T-helper 9 cell (primary cell): ENCODE results near the gene C2.
"Not testable (repeated sequence)": the region's sequence is repeated elsewhere in the genome, so short reads cannot be mapped to it uniquely, and the experiment has no call there.

Experiments used
- DNase-seq: peaks from one replicate; pipeline ENCODE4 v3.0.0-alpha.2; 2020

C2 gene

DNA sequence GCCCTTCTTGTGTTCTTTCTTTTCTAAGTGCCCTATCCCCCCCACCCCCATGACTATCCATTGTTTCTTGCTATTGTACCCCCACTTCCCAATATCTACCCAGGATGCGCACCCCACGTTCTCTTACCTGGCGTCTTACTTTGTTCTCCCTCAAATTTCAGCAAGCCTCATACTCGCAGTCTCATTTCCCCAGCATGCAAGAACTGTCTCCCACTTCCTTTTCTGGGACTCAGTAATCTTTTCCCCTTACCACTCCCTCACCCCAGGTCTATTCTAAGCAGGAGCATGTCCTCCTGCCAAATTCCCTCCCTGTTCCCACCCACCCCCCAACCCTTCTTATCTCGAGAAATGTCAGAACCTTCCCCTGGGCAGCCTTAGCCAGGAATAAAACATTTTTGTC lies 28.3 kb upstream of the C2 start:
- DNase-seq = no peak

DNA sequence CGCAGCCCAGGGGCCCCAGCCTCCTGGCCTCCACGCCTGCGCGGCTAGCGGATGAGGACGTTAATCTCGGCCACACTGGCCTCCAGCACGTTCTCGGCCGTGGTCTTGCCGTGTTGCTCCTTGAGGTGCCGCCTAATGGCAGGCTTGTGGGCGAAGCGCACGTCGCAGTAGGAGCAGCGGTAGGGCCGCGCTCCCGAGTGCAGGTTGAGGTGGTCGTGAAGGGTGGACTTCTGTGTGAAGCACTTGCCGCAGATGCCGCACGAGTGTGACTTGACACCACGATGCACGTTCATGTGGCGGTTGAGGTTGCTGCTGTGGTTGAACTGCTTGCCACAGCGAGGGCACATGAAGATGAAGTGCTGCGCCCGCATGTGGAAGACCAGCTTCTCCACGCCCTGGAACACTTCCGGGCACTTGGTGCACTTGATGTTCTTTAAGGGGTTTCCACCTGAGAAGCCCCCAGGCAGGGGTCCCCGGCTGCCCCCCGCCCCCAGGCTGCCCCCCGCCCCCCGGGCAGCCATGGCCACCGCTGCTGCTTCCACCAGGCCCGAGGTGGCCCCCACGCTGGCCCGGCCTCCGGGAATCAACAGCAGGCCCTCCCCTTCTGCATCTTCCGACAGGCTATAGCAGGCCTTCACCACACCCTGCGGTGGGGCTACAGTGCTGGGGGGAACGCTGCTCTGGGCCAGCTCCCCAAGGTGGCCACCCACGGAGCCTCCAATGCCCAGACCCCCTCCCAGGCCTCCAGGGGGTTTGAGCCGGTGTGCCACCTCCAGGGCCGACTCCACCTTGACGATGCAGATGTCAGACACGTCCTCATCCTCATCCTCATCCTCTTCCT lies 27.4 kb upstream of the C2 start:
- DNase-seq = no peak

GRCh38 chr6:31900917-31901414 lies 26.6 kb upstream of the C2 start:
- no peak for DNase-seq

DNA sequence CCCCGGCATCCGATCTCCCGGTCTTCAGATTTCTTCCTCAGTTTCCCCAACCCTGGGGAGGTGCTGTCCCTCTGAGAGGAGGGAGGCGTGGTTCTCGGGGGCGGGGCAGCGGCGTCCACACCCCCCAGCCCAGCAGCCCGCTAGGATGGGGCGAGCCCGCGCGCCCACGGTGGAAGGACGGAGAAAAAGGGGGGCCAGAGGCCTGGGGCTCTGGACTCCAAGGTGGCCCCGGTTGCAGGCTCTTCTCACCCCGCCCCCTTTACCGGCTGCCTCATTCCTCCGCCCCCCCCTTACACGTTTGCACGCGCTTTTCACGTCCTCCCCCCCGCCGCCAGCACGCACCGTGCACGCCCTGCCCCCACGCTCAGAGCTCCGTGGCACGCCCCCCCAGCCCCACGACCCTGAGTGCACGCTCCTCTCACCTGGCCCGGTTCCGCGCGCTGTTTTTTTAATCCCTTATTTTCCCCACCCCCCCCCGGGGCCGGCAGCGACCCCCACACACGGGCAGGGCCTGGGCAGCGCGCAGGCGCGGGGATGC lies 26.0 kb upstream of the C2 start:
- peak; percentile 54 for DNase-seq

- DNase-seq = peak; percentile 74
These were observed 25.4 kb upstream of the C2 start, which contains the start of gene ZBTB12 for GRCh38 chr6:31901953-31902643. Gene ZBTB12 (minus strand): TSS chr6:31902086. CDS start chr6:31901305, 781 bp downstream.

GRCh38 chr6:31903957-31904356 lies 23.6 kb upstream of the C2 start:
- no peak for DNase-seq

- no peak for DNase-seq
These were observed 22.5 kb upstream of the C2 start for GRCh38 chr6:31905041-31905440.

DNA sequence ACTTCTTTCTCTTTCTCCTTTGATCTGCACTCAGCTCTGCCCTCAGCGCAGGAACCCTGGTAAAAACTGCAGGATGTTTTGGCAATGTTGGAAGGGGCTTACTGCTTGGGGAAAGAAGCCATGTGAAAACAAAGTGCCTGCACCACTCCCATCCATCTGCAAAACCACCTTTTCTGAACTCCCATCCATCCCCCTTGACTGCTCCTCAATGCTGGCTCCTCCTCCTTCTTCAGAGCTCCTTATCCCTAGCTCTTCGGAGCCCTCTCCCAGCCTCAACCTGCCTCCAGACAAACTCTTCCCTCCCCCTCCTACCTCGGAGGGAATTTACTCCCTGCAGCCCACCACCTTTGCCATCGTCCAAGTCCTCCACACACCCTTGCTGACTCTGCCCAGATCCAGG lies 21.4 kb upstream of the C2 start:
- no peak for DNase-seq

GRCh38 chr6:31906727-31907126 lies 20.8 kb upstream of the C2 start:
- DNase-seq = not testable (repeated sequence)

DNA sequence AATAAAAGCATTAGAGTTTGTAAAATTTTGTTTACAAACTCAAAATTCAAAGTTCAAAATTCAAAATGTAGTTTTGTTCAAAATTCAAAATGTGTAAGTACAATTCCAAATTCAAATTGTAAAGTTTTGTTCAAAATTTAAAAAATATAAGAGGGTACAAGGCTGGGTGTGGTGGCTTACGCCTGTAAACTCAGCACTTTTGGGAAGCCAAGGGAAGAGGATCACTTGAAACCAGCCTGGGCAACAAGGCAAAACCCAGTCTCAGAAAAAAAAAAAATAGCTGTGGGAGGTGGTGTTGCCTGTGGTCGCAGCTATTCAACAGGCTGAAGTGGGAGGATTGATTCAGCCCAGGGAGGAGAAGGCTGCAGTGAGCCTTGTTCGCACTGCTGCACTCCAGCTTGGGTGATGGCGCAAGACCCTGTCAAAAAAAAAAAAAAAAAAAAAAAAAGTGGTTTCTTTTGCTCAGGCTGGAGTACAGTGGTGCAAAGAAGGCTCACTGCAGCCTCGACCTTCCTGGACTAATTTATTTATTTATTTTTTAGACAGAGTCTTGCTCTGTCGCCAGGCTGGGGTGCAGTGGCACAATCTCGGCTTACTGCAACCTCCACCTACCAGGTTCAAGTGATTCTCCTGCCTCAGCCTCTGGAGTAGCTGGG lies 20.2 kb upstream of the C2 start:
- DNase-seq = no peak

DNA sequence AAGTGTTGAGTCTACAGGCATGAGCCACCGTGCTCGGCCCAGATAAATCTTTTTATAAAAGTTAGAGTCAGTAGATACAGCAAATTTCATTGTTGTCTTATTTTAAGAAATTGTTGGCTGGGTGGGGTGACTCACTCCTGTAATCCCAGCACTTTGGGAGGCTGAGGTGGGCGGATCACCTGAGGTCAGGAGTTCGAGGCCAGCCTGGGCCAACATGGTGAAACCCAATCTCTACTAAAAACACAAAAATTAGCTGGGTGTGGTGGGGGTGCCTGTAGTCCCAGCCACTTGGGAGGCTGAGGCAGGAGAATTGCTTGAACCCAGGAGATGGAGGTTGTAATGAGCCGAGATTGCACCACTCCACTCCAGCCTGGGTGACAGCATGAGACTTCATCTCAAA lies 19.3 kb upstream of the C2 start:
- not testable (repeated sequence) for DNase-seq

DNA sequence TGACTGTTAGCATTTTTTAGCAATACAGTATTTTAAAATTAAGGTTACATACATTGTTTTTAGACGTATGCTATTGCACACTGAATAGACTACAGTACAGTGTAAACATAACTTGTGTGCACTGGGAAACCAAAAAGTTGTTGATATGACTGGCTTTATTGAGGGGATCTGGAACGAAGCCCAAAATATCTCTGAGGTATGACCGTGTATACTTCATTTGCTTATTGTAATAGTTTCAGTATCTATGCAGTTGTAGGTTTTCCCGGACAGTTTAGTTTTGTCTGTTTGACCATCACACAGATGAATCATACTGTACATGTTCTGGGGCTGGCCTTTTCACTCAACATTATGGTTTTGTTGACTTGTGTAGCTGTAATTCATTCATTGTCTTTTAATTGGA lies 18.7 kb upstream of the C2 start:
- DNase-seq = no peak

GRCh38 chr6:31909298-31909697 lies 18.2 kb upstream of the C2 start:
- not testable (repeated sequence) for DNase-seq

GRCh38 chr6:31911826-31912585 lies 15.5 kb upstream of the C2 start:
- DNase-seq = no peak

GRCh38 chr6:31915351-31915750 lies 12.2 kb upstream of the C2 start:
- DNase-seq = no peak

- DNase-seq = no peak
These were observed 11.8 kb upstream of the C2 start for GRCh38 chr6:31915756-31916155.

DNA sequence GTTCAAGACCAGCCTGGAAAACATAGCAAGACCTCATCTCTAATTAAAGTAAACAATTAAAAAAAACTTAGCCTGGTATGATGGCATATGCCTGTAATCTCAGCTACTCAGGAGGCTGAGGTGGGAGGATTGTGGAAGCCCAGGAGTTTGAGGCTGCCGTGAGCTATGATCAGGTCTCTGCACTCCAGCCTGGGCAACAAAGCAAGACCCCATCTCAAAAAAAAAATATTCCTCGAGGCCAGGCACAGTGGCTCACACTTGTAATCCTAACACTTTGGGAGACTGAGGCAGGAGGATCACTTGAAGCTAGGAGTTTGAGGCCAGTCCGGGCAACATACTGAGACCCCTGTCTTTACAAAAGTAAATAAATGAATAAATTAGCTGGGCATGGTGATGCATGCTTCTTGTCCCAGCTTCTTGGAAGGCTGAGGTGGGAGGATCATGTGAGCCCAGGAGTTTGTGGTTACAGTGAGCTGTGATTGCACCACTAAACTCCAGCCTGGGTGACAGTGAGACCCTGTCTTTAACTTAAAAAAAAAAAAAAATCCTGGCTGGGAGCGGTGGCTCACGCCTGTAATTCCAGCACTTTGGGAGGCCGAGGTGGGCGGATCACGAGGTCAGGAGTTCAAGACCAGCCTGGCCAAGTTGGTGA lies 9.3 kb upstream of the C2 start:
- DNase-seq = no peak

DNA sequence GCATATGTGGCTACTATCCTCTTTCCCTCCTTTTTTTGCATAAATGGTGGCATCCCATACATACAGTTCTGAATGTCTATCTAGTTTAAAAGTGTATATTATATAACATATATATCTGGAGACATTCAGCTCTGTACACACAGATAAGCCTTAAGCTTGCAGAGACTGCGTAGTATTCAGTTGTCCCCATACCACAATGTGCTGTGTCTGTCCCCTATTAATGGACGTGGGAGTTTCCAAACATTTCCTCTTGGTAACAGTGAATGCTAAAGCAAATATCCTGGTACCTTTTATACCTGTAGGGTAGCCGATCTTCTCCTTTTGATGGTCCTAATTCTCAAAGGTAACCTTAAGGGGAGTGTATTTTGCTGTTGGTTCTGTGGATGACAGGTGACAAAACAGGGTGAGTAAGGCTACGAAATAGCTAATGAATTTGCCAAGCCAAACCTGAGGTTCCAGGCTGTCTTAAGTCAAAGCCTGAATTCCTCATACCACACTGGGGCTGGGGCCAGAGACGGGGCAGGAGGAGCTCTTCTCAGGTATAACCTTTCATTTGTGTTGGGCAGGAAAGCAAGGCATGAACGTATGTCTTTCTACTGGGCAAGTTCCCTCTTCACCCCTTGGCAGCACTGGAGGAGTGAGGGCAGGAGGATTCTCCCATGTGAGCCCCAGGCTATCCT lies 7.8 kb upstream of the C2 start:
- no peak for DNase-seq

GRCh38 chr6:31920811-31921210 lies 6.7 kb upstream of the C2 start:
- DNase-seq = no peak

DNA sequence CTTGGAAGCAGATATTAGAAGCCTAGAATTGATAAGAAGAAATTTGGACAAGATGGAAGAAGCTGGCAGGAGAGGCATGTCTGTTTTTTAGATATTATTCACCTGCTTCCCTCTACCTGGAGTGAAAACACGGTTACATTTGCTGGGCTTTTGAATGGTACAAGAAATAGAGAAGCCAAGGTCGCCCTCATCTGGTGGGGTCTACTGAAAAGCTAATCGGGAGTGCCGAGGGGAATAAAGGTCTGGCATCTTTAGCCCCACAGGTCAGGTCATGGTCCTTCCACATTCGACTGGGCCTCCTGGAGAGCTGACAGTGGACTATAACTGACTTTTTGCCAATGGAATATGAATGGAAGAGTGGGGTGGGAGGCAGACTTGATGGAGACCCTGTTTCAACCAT lies 4.6 kb upstream of the C2 start:
- no peak for DNase-seq
